G401 (cell line): Measurements from ENCODE around the gene PARK7. TPM values are rescaled to one million over a fixed set of nuclear protein-coding genes. Genes with fewer than 3 reads are reported as not detected.

ENCODE experiments used
- DNase-seq: peaks from one replicate; pipeline ENCODE4 v3.0.0-alpha.2; 2015; ENCODE audit warnings: low spot score
- in situ Hi-C: cut with HindIII; loops from 2 replicates; pipeline ENCODE4 v1.10.0; 2016; ENCODE audit warnings: low sequenced_read_pairs, mixed read lengths
- total RNA-seq: library from RNA; depleted of rRNA; stranded (reverse); fragments of >200 nt; shearing (Covaris generic); gene quantifications from 2 replicates; pipeline ENCODE4 v1.2.3, GENCODE V29; 2014

PARK7 gene
- total RNA-seq, 1 experiment from 2014 or later = 487 TPM

- in situ Hi-C loops = loop anchor here (10.0 kb wide), 1 partner anchor 277 kb away; no protein-coding TSS in a partner anchor
- DNase-seq = peak; percentile 40
Observed at GRCh38 chr1:8017495-8018197, 56.1 kb downstream of the PARK7 start.

- in situ Hi-C loops = loop anchor here (10.0 kb wide), 1 partner anchor 276 kb away; no protein-coding TSS in a partner anchor
- no peak for DNase-seq
Observed at GRCh38 chr1:8018492-8019228, 57.1 kb downstream of the PARK7 start.

- DNase-seq = no peak
- in situ Hi-C loops = loop anchor here (10.0 kb wide), 1 partner anchor 276 kb away; no protein-coding TSS in a partner anchor
Observed at GRCh38 chr1:8019229-8019620, 57.7 kb downstream of the PARK7 start.

GRCh38 chr1:8020032-8020431, 58.5 kb downstream of the PARK7 start:
- in situ Hi-C loops = no loop called here

GRCh38 chr1:8021676-8022266, 60.3 kb downstream of the PARK7 start:
- no peak for DNase-seq
- in situ Hi-C loops = no loop called here

More at GRCh38 chr1:8020032-8020431, 58.5 kb downstream of the PARK7 start:
- no peak for DNase-seq

GRCh38 chr1:8022395-8023286, 61.1 kb downstream of the PARK7 start:
- in situ Hi-C loops = no loop called here
- DNase-seq = no peak

- in situ Hi-C loops = no loop called here
- no peak for DNase-seq
Observed at GRCh38 chr1:8023287-8023994, 61.9 kb downstream of the PARK7 start.

GRCh38 chr1:8023995-8024313, 62.4 kb downstream of the PARK7 start:
- DNase-seq = no peak
- in situ Hi-C loops = no loop called here

GRCh38 chr1:8024329-8024728, 62.8 kb downstream of the PARK7 start:
- in situ Hi-C loops = no loop called here

GRCh38 chr1:8025061-8025670, 63.7 kb downstream of the PARK7 start:
- in situ Hi-C loops = no loop called here
- DNase-seq = peak; percentile 43

More at GRCh38 chr1:8024329-8024728, 62.8 kb downstream of the PARK7 start:
- no peak for DNase-seq

GRCh38 chr1:8025671-8026144, 64.2 kb downstream of the PARK7 start:
- in situ Hi-C loops = no loop called here
- no peak for DNase-seq

GRCh38 chr1:8026153-8026975, 64.9 kb downstream of the PARK7 start, which contains the start of gene ERRFI1:
Gene ERRFI1 (minus strand): TSS chr1:8026309. CDS start chr1:8015619, 10,690 bp downstream.
- DNase-seq = peak; percentile 92
- in situ Hi-C loops = no loop called here

- in situ Hi-C loops = no loop called here
Observed at GRCh38 chr1:8026976-8027747, 65.7 kb downstream of the PARK7 start.

GRCh38 chr1:8027748-8028570, 66.4 kb downstream of the PARK7 start:
- peak; percentile 44 for DNase-seq
- in situ Hi-C loops = no loop called here

More at GRCh38 chr1:8026976-8027747, 65.7 kb downstream of the PARK7 start:
- no peak for DNase-seq

GRCh38 chr1:8028571-8028910, 67.0 kb downstream of the PARK7 start:
- DNase-seq = no peak
- in situ Hi-C loops = no loop called here
